ENCODE results near the gene PDSS2.

- TF ChIP-seq, protein P1, sequence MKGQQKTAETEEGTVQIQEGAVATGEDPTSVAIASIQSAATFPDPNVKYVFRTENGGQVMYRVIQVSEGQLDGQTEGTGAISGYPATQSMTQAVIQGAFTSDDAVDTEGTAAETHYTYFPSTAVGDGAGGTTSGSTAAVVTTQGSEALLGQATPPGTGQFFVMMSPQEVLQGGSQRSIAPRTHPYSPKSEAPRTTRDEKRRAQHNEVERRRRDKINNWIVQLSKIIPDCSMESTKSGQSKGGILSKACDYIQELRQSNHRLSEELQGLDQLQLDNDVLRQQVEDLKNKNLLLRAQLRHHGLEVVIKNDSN (IDR thresholded peaks at IDR 0.05; ENCODE audit: borderline replicate concordance, low read depth): no peak
- TF ChIP-seq POLR2AphosphoS5 (IDR thresholded peaks at IDR 0.05; ENCODE audit: low read depth, low read length): no peak
- TF ChIP-seq SMC3 (IDR thresholded peaks at IDR 0.05; ENCODE audit: low read depth, low read length): no peak
- no peak for TF ChIP-seq GATA2 (CRISPR knock-in tag; IDR thresholded peaks at IDR 0.05)
- TF ChIP-seq RAD21 (IDR thresholded peaks at IDR 0.05; ENCODE audit: low read length): no peak
- TF ChIP-seq FOSL2 (IDR thresholded peaks at IDR 0.05; ENCODE audit: borderline replicate concordance, low read depth): no peak
- TF ChIP-seq, protein P2, sequence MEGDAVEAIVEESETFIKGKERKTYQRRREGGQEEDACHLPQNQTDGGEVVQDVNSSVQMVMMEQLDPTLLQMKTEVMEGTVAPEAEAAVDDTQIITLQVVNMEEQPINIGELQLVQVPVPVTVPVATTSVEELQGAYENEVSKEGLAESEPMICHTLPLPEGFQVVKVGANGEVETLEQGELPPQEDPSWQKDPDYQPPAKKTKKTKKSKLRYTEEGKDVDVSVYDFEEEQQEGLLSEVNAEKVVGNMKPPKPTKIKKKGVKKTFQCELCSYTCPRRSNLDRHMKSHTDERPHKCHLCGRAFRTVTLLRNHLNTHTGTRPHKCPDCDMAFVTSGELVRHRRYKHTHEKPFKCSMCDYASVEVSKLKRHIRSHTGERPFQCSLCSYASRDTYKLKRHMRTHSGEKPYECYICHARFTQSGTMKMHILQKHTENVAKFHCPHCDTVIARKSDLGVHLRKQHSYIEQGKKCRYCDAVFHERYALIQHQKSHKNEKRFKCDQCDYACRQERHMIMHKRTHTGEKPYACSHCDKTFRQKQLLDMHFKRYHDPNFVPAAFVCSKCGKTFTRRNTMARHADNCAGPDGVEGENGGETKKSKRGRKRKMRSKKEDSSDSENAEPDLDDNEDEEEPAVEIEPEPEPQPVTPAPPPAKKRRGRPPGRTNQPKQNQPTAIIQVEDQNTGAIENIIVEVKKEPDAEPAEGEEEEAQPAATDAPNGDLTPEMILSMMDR (IDR thresholded peaks at IDR 0.05): no peak
- no peak for TF ChIP-seq TAF1 (IDR thresholded peaks at IDR 0.05; ENCODE audit: borderline replicate concordance, low read depth, low read length)
- no peak for TF ChIP-seq RFX5 (IDR thresholded peaks at IDR 0.05; ENCODE audit: low read length)
- no peak for TF ChIP-seq YY1 (IDR thresholded peaks at IDR 0.05; ENCODE audit: low read depth)
- no peak for TF ChIP-seq TCF12 (IDR thresholded peaks at IDR 0.05)
- TF ChIP-seq, protein P3, sequence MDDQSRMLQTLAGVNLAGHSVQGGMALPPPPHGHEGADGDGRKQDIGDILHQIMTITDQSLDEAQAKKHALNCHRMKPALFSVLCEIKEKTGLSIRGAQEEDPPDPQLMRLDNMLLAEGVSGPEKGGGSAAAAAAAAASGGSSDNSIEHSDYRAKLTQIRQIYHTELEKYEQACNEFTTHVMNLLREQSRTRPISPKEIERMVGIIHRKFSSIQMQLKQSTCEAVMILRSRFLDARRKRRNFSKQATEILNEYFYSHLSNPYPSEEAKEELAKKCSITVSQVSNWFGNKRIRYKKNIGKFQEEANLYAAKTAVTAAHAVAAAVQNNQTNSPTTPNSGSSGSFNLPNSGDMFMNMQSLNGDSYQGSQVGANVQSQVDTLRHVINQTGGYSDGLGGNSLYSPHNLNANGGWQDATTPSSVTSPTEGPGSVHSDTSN (IDR thresholded peaks at IDR 0.05): no peak
These were observed 75.7 kb downstream of the PDSS2 start for GRCh38 chr6:107383705-107384104.
